Hematopoietic multipotent progenitor cell treated with erythropoietin and hydrocortisone succinate and interleukin-3 and kit ligand, for 8 days (in vitro differentiated cells): ENCODE measurements around the gene C1orf105.
A peak's percentile ranks its signal among the peaks of the same experiment; 100 is the strongest.

Source experiments
- DNase-seq: peaks from one replicate; pipeline ENCODE4 v3.0.0-alpha.2; 2015

Gene C1orf105

DNA sequence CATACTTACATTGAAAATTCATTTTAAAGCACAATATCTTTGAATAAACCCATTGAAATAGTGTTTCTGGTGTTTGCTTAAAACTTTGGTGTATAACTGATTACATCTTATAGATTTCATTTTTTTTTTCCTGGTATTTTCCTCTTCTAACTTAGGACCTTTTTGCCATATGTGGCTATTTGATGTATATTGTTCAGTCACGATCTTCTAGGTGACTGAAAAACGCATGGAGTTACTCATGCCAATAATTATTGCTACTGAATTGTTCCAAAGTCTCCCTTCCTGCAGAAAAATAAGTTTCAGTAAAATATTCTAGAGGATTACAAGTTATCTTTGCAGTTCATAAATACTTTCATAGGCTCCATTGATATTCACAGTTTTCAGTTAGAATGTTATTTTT is 22.9 kb upstream of the C1orf105 start:
- no peak for DNase-seq

DNA sequence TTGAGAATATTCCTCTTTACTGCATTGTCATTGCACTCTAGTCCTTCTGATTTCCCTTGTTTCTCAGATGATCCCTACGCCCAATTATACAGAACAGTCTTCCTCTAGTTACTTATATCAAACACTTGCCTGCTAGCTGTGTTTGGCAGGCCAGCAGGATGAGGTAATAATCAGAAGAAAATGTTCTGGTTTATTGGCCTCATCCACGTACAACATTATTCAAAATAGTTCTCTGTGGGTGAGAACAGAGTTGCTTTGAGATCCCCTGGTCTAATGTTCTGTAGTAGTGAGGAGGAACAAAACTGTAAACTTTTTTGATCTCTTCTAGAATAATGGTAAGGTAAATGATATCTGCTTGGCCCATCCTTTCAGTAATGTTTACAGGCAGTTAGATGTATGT is 22.3 kb upstream of the C1orf105 start:
- no peak for DNase-seq

DNA sequence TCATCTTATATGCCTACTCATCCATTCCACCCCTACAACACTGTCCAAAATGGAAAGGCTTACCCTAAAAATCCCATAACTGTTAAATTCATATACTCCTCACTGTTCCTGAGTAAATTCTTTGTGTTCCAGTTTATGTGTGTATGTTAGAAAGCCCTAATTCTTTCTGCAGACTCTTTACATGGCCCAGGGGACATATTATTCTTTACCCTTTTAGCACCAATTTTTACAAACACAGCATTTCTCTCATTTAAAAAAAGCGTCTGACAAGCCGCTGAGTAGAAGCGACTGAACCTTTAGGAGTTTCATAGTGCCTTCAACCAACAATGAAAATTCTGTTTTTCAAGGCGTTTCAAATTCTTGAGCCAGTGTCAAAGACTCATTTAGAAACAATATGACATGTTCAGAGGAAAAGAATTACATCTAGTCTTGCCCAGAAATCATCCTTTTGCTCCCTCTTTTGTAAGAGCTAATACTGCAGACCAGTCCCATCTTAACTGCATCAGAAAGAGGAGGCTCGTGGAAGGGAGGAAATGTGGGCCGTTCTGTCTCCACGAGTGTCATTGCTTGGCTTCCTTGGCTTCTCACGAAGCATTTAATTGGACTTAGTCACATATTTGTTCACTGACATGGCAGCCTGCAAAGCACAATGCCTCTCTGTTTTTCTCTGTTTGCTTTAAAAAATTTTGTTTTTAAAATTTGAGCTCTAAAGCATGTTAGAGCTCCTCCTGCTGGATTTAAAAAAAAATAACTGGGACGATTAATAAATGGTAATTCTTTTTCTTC is 21.3 kb upstream of the C1orf105 start:
- DNase-seq: peak; percentile 30

DNA sequence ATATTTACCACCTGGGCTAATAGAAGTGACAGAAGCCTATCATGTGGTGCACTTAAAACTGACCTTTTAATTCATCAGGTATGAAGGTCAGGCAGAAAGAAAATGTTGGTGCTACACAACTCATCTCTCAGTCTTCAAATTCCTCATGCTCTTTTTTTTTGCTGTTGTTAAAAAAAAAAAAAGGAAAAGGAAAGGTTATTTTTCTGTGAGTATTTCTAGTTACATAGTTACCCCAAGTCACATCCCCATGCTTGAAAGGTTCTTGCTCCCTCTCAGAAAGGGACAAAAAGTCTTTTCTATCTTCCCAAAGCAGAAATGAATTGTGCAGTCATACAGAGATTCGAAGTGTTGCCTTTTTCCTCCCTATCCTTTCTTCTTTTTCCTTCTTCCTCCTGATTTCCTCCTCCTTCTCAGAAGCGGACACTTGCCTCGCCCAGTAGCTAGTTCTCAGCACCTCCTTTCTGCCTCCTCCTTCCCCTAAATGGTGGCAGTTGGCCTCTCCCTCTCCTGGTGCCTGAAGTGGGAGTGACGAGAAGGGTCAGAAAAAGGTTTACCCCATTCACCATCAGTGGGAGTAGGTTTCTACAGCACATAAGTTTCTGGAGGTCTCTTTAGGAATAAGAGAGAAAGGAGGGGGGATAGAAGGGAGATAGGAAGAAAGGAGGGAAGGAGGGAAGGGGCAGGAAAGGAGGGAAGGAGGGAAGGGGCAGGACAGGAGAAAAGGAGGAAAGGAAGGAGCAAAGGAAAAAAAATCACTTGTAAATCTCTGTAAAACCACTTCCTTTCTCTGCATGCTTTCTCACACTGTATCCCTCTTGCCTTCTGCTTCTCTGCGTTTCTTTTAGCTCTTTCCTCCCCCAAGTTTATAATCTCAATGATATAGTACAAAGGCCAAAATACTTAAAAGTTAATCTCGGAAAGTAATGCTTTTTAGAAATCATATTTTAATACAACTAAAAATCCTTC is 20.4 kb upstream of the C1orf105 start:
- DNase-seq: no peak

DNA sequence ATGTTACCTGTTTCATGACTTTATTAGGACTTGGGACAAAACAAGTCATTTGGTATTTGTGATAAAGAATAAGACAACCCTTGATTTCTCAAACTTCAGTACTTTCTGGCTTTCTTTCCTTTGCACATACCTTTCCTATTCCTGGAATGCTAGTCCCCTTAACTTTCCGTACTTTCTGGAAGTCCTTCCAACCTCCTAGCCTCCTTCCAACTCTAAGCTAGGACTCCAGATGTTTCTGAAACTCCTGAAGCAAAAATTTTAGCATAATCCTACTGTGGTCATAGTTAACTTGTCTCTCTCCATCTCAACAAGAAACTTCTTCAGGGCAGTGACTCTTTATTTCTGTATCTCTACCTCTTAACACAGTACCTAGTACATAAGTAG is 19.8 kb upstream of the C1orf105 start:
- no peak for DNase-seq

DNA sequence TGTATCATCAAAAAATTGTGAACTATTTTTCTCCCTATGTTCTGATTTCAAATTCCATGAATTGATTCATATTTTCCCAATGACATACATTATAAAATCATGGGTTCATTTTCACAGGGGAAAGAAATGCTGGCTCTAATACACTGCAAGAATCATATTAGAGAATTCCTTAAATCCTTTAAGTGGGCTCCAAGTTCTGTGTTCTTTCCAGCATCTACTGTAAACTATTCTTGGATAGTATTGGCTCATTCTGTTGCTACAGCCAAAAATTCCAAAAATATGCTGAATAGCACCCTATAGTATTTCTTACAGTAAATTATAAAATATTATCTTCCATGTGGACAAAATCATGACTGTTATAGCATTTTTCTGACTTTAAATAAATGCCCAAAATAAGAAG is 19.0 kb upstream of the C1orf105 start:
- DNase-seq: no peak

DNA sequence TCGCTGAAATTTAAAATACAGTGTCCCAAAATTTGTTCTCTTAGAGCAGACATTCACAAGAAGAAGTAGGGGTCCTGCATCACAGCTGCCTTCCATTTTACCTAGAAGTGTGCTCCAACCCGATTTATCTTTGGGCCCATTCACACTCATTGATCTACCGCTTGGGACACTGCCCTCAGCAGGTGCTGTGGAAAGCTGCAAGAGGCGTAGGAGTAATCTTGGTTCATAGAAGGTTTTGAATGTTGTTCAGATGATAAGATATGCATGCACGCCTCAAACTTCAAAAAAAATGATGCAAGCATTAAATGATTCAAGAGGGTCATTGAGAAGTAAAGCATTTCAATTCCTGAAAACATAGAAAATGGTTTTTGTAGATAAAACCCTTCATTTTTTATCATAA is 18.6 kb upstream of the C1orf105 start:
- peak; percentile 53 for DNase-seq

DNA sequence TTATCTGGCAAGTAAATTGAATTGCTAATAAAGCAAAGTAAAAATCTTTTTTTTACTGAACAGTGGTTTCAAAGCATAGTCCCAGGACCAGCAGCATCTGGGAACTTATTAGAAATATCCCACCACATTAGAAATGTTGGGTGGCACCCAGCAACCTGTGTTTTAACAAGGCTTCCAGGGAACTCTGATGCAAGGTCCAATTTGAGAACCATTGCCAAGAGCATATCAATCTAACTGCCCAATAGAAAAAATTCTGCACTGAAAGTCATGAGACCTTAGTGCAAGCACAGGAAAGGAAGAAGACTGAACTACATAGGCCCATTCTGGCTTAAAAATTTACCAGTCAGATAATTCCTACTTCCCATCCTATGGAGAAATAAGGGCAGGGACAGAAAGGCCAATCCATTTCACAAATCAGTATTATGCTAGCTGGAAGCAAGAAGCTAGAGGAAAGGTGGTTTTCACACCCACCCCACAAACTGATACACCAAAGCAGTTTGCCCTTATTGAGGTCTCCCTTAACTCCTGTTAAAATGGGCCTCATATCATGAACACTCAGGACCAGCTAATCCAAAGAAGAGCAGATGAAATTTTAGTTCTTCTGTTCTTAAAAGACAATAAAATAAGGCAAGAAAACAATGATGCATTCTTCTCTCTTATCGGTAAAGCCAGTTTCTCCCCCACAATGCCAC is 17.5 kb upstream of the C1orf105 start:
- DNase-seq: no peak

DNA sequence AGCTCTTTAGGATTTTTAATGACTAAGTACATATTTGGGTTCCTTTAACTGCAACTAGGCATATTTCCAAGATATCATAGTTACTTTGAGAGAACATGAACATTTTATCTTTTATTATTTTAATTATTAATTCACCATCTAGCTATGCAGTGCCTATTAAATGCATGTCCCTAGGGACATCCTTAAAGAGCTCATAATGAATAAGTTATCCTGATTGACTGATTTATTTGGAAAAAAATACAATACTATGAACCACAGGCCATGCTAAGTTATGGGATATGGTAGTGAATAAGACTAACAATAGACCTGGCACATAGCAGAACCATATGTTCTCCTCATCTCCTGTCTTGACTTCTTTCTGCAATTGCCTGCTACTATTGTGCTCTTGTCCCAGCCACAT is 16.4 kb upstream of the C1orf105 start:
- DNase-seq: no peak

DNA sequence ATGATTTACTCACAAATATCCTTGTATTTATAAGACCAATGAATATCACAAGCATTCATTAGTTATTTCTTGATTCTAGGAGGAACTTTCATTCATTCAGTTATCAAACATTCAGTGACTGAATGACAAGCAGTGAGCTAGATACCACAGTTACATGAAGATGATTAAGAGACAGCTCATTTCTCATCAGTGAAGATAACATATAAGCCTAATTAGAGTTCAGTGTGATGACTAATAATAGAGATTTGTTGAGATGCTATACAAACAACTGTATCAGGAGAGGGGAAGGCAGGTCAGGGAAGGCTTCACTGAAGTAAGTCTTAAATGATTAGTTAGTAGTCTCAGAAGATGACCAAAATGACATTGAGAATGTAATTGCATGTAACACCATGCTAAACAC is 14.6 kb upstream of the C1orf105 start:
- DNase-seq: no peak

DNA sequence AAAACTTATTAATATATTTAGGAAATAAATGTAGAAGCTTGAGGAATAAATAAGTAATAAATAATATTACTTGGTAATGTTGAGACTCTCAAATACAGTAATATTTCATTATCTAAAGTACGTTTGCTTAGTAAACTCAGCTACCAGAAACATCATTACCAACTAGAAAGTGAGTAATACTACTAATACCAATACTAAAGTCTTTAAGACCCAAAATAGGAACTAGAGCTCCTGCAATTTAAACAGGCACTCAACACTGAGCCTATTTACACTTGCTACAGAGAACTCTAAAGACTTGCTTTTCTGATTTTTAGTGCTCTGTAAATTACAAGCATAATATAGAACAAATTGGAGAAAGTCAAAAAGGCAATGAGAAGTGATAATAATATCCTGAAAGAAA is 13.5 kb upstream of the C1orf105 start:
- DNase-seq: no peak

DNA sequence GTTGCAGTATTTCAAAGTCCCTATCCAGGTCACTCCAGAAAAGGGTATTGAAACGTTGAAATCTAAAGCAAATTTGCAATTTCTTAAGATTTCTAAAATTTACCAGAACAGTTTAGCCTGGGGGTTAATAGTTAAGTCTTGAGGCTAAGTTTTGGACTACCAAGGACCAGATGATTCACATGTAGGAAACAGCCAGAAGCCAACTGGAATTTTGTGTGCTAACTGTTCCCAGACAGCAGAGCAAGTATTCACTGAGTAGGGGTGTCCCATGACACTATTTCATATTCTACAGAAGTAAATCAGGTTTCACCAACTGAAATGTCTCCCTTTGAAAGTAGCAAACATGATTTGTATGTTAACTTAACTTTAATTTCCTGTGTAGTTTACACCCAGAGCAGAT is 11.5 kb upstream of the C1orf105 start:
- no peak for DNase-seq

DNA sequence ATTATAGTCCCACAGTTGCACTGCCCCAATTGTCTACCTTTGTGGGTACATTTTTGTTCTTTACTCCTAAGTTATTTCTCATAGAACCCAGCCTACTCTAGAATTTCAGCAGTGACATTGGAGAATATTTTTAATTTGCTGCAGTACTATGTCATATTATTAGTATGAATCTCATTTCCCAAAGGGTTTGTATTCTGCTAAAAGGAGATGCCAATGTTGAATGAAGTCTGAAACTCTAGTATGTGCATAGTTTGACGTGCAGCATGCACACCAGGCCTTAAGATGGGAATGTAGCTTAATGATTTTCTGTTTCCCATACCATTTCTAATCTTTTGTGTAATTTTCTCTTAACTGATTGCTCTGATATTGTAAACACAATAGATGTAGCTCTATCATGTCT is 10.5 kb upstream of the C1orf105 start:
- DNase-seq: no peak

DNA sequence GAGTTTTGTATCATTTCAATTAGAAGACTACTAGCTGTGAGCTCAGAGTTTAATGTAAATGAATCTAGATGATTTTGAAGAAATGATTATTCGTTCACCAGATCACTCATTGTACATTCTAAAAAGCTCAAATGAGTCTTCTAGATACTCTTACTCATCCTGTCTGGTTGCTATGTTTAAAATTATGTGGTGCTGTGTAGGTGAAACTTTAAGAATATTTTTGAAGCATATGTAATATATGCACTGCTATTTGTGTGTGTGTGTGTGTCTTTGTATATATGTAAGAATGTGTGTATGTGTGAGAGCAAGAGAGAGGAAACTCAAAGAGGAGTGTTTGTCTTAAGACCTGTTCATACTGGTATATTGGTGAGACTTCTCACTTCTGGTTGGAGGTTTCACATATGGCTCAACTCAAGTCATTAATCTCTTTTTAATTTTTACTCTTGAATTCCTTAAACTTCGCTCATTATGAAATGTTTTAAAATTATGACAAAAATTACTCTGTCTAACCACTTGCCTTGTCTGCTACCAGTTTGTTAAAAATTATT is 8.6 kb upstream of the C1orf105 start:
- no peak for DNase-seq

DNA sequence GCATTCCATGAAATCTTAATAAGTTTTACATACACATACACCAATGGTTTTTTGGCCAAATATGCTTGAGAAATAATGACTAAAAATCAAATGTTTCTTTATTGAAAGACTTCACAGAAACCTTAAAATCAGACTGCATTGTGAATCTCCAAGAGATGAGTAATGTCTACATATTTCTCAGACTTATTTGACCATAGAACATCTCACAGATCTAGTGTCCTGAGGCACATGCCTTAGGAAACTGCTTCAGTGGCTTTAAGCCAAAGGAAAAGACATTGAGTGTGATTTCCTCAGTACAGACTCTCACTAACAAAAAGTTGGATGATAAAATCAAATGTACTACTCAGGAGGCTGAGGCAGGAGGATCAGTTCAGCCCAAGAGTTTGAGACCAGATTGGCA is 6.2 kb upstream of the C1orf105 start:
- no peak for DNase-seq

DNA sequence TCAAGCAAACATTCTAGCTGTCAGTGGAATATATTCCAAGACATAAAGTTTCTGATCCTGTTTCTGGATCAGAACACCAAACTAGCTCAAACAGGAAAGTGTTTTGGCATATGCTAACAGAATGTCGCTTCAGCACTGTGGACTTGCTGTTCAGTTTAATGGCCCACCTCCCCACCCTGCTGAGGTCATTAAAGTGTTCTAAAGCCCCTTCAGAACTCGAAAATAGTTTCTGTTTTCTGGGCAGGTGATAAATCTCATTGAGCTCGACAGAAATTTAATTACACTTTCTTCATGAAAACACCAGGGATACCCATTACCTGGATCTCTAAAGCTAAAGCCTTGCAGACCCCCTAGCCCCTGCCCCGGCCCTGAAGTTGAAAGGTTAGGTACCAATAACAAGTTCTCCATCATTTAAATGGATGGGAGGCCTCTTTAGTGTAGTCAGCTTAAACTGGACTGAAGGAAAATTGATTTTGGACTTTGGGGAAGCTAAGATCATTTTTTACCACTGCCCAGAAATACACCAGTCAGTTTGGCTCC is 3.9 kb upstream of the C1orf105 start:
- no peak for DNase-seq

DNA sequence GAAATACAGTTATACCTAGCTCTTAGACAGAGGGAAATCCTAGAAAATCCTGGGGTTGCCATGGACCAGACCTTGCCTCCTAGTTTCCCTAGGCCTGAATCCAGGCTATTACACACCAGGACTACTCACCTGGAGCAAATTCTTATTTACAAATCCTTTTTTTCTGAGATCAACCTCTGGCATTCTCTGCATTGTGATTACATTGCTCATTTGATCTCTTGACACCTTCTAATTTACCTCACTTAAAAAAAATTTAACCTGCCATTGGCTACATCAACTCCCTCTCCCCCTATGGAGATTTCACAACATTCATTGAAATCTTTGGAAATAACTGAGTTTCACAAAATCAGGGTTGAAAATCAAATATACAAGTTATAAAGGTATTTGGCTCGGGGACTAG is 2.9 kb upstream of the C1orf105 start:
- no peak for DNase-seq

DNA sequence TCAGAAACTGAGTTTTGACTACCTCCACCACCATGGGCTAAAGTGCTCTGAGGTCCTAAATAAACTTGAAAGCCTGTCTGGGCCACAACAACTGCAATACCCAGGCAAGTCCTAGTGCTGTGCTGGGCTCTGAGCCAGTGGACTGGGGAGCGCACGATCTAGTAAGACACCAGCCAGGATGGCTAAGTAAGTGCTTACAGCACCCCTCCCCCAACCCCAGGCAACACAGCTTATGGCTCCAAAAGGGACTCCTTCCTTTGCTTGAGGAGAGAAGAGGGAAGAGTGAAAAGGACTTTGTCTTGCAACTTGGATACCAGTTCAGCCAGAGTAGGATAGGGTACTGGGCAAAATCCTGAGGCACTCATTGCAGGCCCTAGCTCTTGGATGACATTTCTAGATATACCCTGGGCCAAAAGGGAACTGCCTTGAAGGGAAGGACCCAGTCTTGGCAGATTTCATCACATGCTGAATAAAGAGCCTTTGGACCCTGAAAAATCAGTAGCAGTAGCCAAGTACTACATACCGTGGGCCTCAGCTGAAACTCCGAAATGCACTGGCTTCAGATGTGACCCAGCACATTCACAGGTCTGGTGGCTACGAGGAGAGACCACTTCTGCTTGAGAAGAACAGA is 1.6 kb downstream of the C1orf105 start:
- no peak for DNase-seq

DNA sequence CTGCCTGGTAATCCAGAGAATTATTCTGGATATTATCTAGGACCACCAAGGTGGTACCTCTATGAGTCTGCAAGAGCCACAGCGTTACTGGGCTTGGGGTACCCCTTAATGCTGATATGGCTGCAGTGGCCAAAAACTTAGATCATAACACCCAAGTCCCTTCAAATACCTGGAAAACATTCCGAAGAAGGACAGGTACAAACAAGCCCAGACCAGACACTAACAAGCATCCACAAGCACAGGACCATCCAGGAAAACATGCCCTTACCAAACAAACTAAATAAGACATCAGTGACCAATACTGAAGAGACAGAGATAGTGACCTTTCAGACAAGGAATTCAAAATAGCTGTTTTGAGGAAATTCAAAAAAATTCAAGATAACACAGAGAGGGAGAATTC is 2.9 kb downstream of the C1orf105 start:
- no peak for DNase-seq

DNA sequence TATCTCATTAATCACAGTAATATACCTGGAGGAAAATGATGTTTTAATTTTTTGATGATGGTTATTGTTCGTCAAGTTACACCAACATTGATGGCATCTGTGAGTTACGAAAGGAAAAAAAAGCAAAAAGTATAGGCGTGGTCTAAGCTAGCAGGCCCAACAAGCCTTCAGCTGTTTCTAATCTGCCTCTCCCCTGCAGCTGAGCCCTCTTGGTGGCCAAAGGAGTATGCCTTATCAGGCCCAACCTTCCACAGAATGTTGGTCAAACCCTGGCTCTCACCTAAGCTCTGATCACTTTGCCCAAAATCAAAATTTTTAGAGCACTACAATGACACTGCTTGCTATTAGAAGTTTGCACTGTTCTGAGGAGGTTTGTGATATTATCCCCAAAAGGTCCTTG is 4.9 kb downstream of the C1orf105 start:
- DNase-seq: peak; percentile 87

DNA sequence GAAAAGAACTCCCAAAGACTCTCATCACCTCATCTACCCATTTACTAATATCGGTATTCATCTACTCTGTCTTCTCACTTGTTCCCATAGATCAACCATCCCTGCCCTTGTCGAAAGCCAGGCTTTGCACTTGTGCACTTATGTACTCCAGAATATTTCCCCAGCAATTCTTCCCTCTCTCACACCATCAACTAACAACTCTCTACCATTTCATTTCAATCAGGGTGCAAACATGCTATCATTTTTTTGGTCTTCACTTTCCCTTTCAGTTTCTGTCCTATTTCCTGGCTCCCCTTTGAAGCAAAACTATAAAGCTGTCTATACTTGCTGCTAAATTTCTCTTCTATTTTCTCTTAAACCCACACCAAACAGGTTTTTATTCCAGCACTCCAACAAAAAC is 6.7 kb downstream of the C1orf105 start:
- DNase-seq: no peak

DNA sequence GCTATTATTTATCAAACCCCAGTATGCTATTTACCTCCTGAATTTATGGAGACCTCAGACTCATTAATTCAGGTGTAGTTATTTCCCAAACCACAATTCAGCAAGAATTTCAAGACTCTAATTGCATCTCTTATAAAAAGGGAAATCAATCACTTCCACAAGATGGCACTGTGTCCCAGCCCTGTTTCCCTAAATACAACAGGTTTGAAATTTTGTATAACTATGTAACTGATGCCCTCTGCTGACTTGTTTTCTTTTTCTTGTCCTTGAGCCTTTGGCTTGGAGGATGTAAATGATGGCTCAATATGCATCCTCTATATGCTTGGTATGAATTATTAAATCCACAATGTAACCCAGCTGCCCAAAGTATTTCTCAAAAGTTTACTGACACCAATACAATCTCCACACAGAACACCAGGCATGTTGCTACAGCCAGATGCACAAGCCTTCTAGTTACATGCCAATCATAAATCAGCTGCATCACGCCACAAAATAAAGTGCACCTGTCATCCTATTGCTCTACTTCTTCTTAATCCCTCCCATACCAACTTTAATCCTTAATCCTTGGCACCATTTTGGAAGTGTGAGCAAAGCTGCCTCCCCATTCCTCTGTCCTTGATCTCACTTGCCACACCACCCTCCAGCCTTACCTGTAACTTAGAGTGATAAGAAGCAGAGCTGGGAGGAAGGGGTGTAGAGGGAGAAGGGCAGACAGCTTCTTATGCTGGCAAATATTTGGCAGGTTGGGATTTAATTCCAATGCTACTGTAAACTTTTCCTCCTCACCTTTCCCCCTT is 9.0 kb downstream of the C1orf105 start:
- DNase-seq: peak; percentile 84
